ENCODE results near the gene RAPGEF4. TPM values are rescaled to one million over a fixed set of nuclear protein-coding genes. Genes with fewer than 3 reads are reported as not detected.

RAPGEF4 gene
- total RNA-seq, 1 experiment from 2014 or later: 2.2 TPM

DNA sequence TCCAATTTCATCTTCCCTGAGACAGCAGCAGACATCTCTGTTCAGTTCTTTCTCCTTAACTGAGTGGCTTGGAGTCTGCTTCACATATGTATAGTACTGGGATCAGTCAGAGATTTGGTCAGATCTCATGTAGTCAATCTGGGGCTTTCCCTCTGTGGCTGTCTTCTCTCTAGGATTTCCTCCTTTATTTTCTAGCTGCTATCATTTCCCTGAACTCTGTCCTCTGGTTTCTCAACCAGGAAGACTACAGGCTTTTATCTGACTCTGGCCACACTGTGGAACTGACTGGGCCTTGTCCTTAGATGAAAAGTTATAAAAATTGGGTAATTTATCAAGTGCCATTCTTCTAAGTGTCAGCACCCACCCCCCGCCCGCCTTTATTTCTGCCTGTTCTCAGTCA, 121.0 kb downstream of the RAPGEF4 start:
- no peak for ATAC-seq
- H3K4me1 Mint-ChIP-seq: peaks cover 8% of the 10 kb centered on the region
- peaks cover 15% of the 10 kb centered on the region for H3K9me3 Mint-ChIP-seq
- CTCF ChIA-PET: no interaction called here
- H3K27me3 Mint-ChIP-seq (ENCODE audit: low read depth): no peaks in the 10 kb centered on the region
- DNase-seq (ENCODE audit: low spot score): no peak
- H3K36me3 Mint-ChIP-seq: peaks cover 5% of the 10 kb centered on the region; the same call in 1 of the 2 replicates
- no peak for TF ChIP-seq EMX1 (CRISPR knock-in tag; IDR thresholded peaks at IDR 0.05)
- TF ChIP-seq, protein P1, sequence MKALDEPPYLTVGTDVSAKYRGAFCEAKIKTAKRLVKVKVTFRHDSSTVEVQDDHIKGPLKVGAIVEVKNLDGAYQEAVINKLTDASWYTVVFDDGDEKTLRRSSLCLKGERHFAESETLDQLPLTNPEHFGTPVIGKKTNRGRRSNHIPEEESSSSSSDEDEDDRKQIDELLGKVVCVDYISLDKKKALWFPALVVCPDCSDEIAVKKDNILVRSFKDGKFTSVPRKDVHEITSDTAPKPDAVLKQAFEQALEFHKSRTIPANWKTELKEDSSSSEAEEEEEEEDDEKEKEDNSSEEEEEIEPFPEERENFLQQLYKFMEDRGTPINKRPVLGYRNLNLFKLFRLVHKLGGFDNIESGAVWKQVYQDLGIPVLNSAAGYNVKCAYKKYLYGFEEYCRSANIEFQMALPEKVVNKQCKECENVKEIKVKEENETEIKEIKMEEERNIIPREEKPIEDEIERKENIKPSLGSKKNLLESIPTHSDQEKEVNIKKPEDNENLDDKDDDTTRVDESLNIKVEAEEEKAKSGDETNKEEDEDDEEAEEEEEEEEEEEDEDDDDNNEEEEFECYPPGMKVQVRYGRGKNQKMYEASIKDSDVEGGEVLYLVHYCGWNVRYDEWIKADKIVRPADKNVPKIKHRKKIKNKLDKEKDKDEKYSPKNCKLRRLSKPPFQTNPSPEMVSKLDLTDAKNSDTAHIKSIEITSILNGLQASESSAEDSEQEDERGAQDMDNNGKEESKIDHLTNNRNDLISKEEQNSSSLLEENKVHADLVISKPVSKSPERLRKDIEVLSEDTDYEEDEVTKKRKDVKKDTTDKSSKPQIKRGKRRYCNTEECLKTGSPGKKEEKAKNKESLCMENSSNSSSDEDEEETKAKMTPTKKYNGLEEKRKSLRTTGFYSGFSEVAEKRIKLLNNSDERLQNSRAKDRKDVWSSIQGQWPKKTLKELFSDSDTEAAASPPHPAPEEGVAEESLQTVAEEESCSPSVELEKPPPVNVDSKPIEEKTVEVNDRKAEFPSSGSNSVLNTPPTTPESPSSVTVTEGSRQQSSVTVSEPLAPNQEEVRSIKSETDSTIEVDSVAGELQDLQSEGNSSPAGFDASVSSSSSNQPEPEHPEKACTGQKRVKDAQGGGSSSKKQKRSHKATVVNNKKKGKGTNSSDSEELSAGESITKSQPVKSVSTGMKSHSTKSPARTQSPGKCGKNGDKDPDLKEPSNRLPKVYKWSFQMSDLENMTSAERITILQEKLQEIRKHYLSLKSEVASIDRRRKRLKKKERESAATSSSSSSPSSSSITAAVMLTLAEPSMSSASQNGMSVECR (CRISPR knock-in tag; IDR thresholded peaks at IDR 0.05; ENCODE audit: borderline replicate concordance): no peak
- TF ChIP-seq MYBL2 (CRISPR knock-in tag; IDR thresholded peaks at IDR 0.05): no peak
- no peak for TF ChIP-seq CREB1 (CRISPR knock-in tag; IDR thresholded peaks at IDR 0.05)
- TF ChIP-seq SP1 (CRISPR knock-in tag; conservative IDR thresholded peaks at IDR 0.05): no peak
- TF ChIP-seq ZNF317 (CRISPR knock-in tag; IDR thresholded peaks at IDR 0.05; ENCODE audit: borderline replicate concordance, low read depth): no peak
- TF ChIP-seq TP53 (CRISPR knock-in tag; IDR thresholded peaks at IDR 0.05): no peak
- TF ChIP-seq, protein P2, sequence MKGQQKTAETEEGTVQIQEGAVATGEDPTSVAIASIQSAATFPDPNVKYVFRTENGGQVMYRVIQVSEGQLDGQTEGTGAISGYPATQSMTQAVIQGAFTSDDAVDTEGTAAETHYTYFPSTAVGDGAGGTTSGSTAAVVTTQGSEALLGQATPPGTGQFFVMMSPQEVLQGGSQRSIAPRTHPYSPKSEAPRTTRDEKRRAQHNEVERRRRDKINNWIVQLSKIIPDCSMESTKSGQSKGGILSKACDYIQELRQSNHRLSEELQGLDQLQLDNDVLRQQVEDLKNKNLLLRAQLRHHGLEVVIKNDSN (CRISPR knock-in tag; IDR thresholded peaks at IDR 0.05): no peak
- no peak for TF ChIP-seq ZNF138 (CRISPR knock-in tag; conservative IDR thresholded peaks at IDR 0.05)
- no peak overlapping the region for H3K4me3 Mint-ChIP-seq
- POLR2A ChIA-PET: no interaction called here
- H3K27ac Mint-ChIP-seq: no peak overlapping the region

DNA sequence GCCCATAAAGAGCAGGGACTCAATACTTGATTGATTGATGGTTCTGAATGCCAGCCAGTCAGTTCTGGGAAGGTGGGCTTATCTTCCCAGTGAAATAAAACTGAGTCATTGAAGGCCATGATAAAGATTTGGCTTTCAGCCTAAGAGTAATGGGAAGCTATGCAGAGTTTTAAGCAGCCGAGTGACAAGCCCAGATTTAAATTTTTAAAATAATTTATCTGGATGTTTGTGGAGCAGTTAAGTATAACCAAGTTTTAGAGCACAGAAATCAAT, 122.8 kb downstream of the RAPGEF4 start:
- DNase-seq (ENCODE audit: low spot score) (no peak), ATAC-seq (no peak)
- Mint-ChIP-seq H3K4me1 (peaks cover 8% of the 10 kb centered on the region), H3K9me3 (peaks cover 4% of the 10 kb centered on the region; the same call in 1 of the 2 replicates), H3K4me3 (no peak overlapping the region), H3K27me3 (ENCODE audit: low read depth) (no peaks in the 10 kb centered on the region), H3K36me3 (no peaks in the 10 kb centered on the region), H3K27ac (no peak overlapping the region)
- ChIA-PET CTCF (interaction anchor here (1.9 kb wide), 1 partner anchor 73 kb away, joined by 9 read pairs; no protein-coding TSS in a partner anchor), POLR2A (no interaction called here)
- TF ChIP-seq GABPB1 (CRISPR knock-in tag; IDR thresholded peaks at IDR 0.05) (no peak), OVOL2 (CRISPR knock-in tag; IDR thresholded peaks at IDR 0.05; ENCODE audit: borderline replicate concordance) (no peak), KAT7 (CRISPR knock-in tag; IDR thresholded peaks at IDR 0.05; ENCODE audit: borderline replicate concordance) (no peak), ZNF219 (CRISPR knock-in tag; IDR thresholded peaks at IDR 0.05; ENCODE audit: borderline replicate concordance) (no peak), NR1H2 (CRISPR knock-in tag; IDR thresholded peaks at IDR 0.05) (no peak), JUN (CRISPR knock-in tag; IDR thresholded peaks at IDR 0.05) (no peak), NFATC4 (CRISPR knock-in tag; IDR thresholded peaks at IDR 0.05) (no peak), FOXJ3 (CRISPR knock-in tag; IDR thresholded peaks at IDR 0.05; ENCODE audit: borderline replicate concordance) (no peak), ZBTB21 (CRISPR knock-in tag; IDR thresholded peaks at IDR 0.05; ENCODE audit: borderline replicate concordance) (no peak)
- TF ChIP-seq, protein P3, sequence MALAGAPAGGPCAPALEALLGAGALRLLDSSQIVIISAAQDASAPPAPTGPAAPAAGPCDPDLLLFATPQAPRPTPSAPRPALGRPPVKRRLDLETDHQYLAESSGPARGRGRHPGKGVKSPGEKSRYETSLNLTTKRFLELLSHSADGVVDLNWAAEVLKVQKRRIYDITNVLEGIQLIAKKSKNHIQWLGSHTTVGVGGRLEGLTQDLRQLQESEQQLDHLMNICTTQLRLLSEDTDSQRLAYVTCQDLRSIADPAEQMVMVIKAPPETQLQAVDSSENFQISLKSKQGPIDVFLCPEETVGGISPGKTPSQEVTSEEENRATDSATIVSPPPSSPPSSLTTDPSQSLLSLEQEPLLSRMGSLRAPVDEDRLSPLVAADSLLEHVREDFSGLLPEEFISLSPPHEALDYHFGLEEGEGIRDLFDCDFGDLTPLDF (CRISPR knock-in tag; IDR thresholded peaks at IDR 0.05): no peak
- TF ChIP-seq, protein P1 (CRISPR knock-in tag; IDR thresholded peaks at IDR 0.05; ENCODE audit: borderline replicate concordance): no peak
- TF ChIP-seq, protein P4, sequence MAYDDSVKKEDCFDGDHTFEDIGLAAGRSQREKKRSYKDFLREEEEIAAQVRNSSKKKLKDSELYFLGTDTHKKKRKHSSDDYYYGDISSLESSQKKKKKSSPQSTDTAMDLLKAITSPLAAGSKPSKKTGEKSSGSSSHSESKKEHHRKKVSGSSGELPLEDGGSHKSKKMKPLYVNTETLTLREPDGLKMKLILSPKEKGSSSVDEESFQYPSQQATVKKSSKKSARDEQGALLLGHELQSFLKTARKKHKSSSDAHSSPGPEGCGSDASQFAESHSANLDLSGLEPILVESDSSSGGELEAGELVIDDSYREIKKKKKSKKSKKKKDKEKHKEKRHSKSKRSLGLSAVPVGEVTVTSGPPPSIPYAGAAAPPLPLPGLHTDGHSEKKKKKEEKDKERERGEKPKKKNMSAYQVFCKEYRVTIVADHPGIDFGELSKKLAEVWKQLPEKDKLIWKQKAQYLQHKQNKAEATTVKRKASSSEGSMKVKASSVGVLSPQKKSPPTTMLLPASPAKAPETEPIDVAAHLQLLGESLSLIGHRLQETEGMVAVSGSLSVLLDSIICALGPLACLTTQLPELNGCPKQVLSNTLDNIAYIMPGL (CRISPR knock-in tag; IDR thresholded peaks at IDR 0.05): no peak
- TF ChIP-seq, protein P2 (CRISPR knock-in tag; IDR thresholded peaks at IDR 0.05): no peak
- TF ChIP-seq, protein P5, sequence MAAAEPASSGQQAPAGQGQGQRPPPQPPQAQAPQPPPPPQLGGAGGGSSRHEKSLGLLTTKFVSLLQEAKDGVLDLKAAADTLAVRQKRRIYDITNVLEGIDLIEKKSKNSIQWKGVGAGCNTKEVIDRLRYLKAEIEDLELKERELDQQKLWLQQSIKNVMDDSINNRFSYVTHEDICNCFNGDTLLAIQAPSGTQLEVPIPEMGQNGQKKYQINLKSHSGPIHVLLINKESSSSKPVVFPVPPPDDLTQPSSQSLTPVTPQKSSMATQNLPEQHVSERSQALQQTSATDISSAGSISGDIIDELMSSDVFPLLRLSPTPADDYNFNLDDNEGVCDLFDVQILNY (CRISPR knock-in tag; IDR thresholded peaks at IDR 0.05): no peak
